ENCODE measurements around the gene EIF2B1. TPM values are rescaled to one million over a fixed set of nuclear protein-coding genes. Genes with fewer than 3 reads are reported as not detected.
"Not testable (repeated sequence)": the region's sequence is repeated elsewhere in the genome, so short reads cannot be mapped to it uniquely, and the experiment has no call there.

EIF2B1 gene
- total RNA-seq, 1 experiment from 2014 or later: 50.2 TPM

GRCh38 chr12:123645878-123646277 is 12.4 kb upstream of the EIF2B1 start:
- Histone ChIP-seq H3K27me3 (no peaks in the 10 kb centered on the region), H3K27ac (no peak overlapping the region), H3K4me1 (no peaks in the 10 kb centered on the region), H3K4me3 (no peak overlapping the region), H3K9me3 (replicated peaks) (no peaks in the 10 kb centered on the region), H3K36me3 (peaks cover 16% of the 10 kb centered on the region)
- DNase-seq: no peak

GRCh38 chr12:123645380-123645779 is 11.9 kb upstream of the EIF2B1 start:
- Histone ChIP-seq H3K4me3 (no peak overlapping the region), H3K4me1 (no peaks in the 10 kb centered on the region), H3K36me3 (peaks cover 16% of the 10 kb centered on the region), H3K9me3 (replicated peaks) (no peaks in the 10 kb centered on the region), H3K27ac (no peak overlapping the region), H3K27me3 (no peaks in the 10 kb centered on the region)
- no peak for DNase-seq

- Histone ChIP-seq H3K4me3 (no peak overlapping the region), H3K36me3 (peaks cover 9% of the 10 kb centered on the region), H3K4me1 (no peaks in the 10 kb centered on the region), H3K9me3 (replicated peaks) (no peaks in the 10 kb centered on the region), H3K27me3 (no peaks in the 10 kb centered on the region), H3K27ac (no peak overlapping the region)
- no peak for DNase-seq
Observed at GRCh38 chr12:123643911-123644310, 10.4 kb upstream of the EIF2B1 start.

- peak overlapping the region; percentile 81 for H3K4me3 ChIP-seq
- DNase-seq: peak; percentile 12 to 19
- no peaks in the 10 kb centered on the region for H3K4me1 ChIP-seq
- peaks cover 10% of the 10 kb centered on the region for H3K36me3 ChIP-seq
- no peaks in the 10 kb centered on the region for H3K9me3 ChIP-seq (replicated peaks)
- no peaks in the 10 kb centered on the region for H3K27me3 ChIP-seq
- peak overlapping the region; percentile 73 for H3K27ac ChIP-seq
Observed at GRCh38 chr12:123634142-123634561, 666 bp upstream of the EIF2B1 start.

- no peak for DNase-seq
- H3K27ac ChIP-seq: no peak overlapping the region
- no peak overlapping the region for H3K4me3 ChIP-seq
- no peaks in the 10 kb centered on the region for H3K27me3 ChIP-seq
- no peaks in the 10 kb centered on the region for H3K4me1 ChIP-seq
- no peaks in the 10 kb centered on the region for H3K9me3 ChIP-seq (replicated peaks)
- peaks cover 75% of the 10 kb centered on the region for H3K36me3 ChIP-seq
Observed at GRCh38 chr12:123621619-123622530, 11.6 kb downstream of the EIF2B1 start.

GRCh38 chr12:123621101-123621500 is 12.4 kb downstream of the EIF2B1 start:
- Histone ChIP-seq H3K27ac (no peak overlapping the region), H3K27me3 (no peaks in the 10 kb centered on the region), H3K36me3 (peaks cover 73% of the 10 kb centered on the region), H3K9me3 (replicated peaks) (no peaks in the 10 kb centered on the region), H3K4me1 (no peaks in the 10 kb centered on the region), H3K4me3 (no peak overlapping the region)
- DNase-seq: peak; percentile 54 to 57

GRCh38 chr12:123617580-123617979 is 15.9 kb downstream of the EIF2B1 start:
- no peak overlapping the region for H3K27ac ChIP-seq
- no peaks in the 10 kb centered on the region for H3K4me1 ChIP-seq
- no peaks in the 10 kb centered on the region for H3K9me3 ChIP-seq (replicated peaks)
- H3K36me3 ChIP-seq: peaks cover 74% of the 10 kb centered on the region
- DNase-seq: no peak
- no peak overlapping the region for H3K4me3 ChIP-seq
- no peaks in the 10 kb centered on the region for H3K27me3 ChIP-seq

- H3K36me3 ChIP-seq: peaks cover 74% of the 10 kb centered on the region
Observed at GRCh38 chr12:123617144-123617543, 16.3 kb downstream of the EIF2B1 start.

GRCh38 chr12:123614531-123614930 is 19.0 kb downstream of the EIF2B1 start:
- Histone ChIP-seq H3K4me1 (no peaks in the 10 kb centered on the region), H3K36me3 (peaks cover 84% of the 10 kb centered on the region), H3K4me3 (no peak overlapping the region), H3K9me3 (replicated peaks) (no peaks in the 10 kb centered on the region), H3K27ac (no peak overlapping the region), H3K27me3 (no peaks in the 10 kb centered on the region)
- no peak for DNase-seq

More at GRCh38 chr12:123617144-123617543, 16.3 kb downstream of the EIF2B1 start:
- DNase-seq: no peak
- H3K4me3 ChIP-seq: no peak overlapping the region
- H3K4me1 ChIP-seq: no peaks in the 10 kb centered on the region
- no peaks in the 10 kb centered on the region for H3K9me3 ChIP-seq (replicated peaks)
- no peak overlapping the region for H3K27ac ChIP-seq
- H3K27me3 ChIP-seq: no peaks in the 10 kb centered on the region

GRCh38 chr12:123614110-123614509 is 19.4 kb downstream of the EIF2B1 start:
- Histone ChIP-seq H3K9me3 (replicated peaks) (no peaks in the 10 kb centered on the region), H3K4me3 (no peak overlapping the region), H3K27me3 (no peaks in the 10 kb centered on the region), H3K27ac (no peak overlapping the region), H3K4me1 (no peaks in the 10 kb centered on the region), H3K36me3 (peaks cover 83% of the 10 kb centered on the region)
- DNase-seq: no peak

GRCh38 chr12:123608182-123608581 is 25.3 kb downstream of the EIF2B1 start:
- no peak overlapping the region for H3K27ac ChIP-seq
- no peaks in the 10 kb centered on the region for H3K9me3 ChIP-seq (replicated peaks)
- H3K4me1 ChIP-seq: no peaks in the 10 kb centered on the region
- H3K27me3 ChIP-seq: no peaks in the 10 kb centered on the region
- H3K4me3 ChIP-seq: no peak overlapping the region
- peaks cover 82% of the 10 kb centered on the region for H3K36me3 ChIP-seq
- no peak for DNase-seq

GRCh38 chr12:123607756-123608155 is 25.7 kb downstream of the EIF2B1 start:
- Histone ChIP-seq H3K36me3 (peaks cover 77% of the 10 kb centered on the region), H3K27me3 (no peaks in the 10 kb centered on the region), H3K27ac (no peak overlapping the region), H3K4me3 (no peak overlapping the region), H3K4me1 (no peaks in the 10 kb centered on the region; the same call in 1 of the 2 replicates), H3K9me3 (replicated peaks) (no peaks in the 10 kb centered on the region)
- DNase-seq: no peak

- peaks cover 40% of the 10 kb centered on the region for H3K36me3 ChIP-seq
- not testable (repeated sequence) for H3K27ac ChIP-seq; H3K9me3 ChIP-seq (replicated peaks); H3K4me3 ChIP-seq; DNase-seq; H3K4me1 ChIP-seq; H3K27me3 ChIP-seq
Observed at GRCh38 chr12:123603495-123603894, 30.0 kb downstream of the EIF2B1 start.

GRCh38 chr12:123602651-123603195 is 30.8 kb downstream of the EIF2B1 start:
- Histone ChIP-seq H3K4me3 (peak overlapping the region; percentile 88), H3K36me3 (peaks cover 32% of the 10 kb centered on the region), H3K27ac (no peak overlapping the region; the same call in 1 of the 2 replicates), H3K4me1 (no peaks in the 10 kb centered on the region; the same call in 1 of the 2 replicates), H3K27me3 (no peaks in the 10 kb centered on the region), H3K9me3 (replicated peaks) (no peaks in the 10 kb centered on the region)
- no peak for DNase-seq
